Right lobe of liver (tissue), 6 donors: ENCODE measurements around the gene PLA2G4F. TPM values are rescaled to one million over a fixed set of nuclear protein-coding genes. Genes with fewer than 3 reads are reported as not detected.

Experiments
- ATAC-seq, 4 donors: fragments of 200-7000 bp; cut with Tn5 transposase; one replicate each; pipeline ENCODE4 v1.9.1; 2020; ENCODE audit warnings: mild to moderate bottlenecking in 4 of 4, moderate library complexity in 4 of 4
- DNase-seq, 3 donors: peaks; one replicate each; pipeline ENCODE4 v3.0.0-alpha.2; 2020
- H3K27ac ChIP-seq, 3 donors: fragments of 200-600 bp; one replicate each; pipeline ENCODE4 v1.8.0; 2022
- H3K27me3 ChIP-seq, 2 donors: fragments of 200-600 bp; one replicate each; pipeline ENCODE4 v1.8.0; 2022
- H3K36me3 ChIP-seq, 4 donors: fragments of 200-600 bp; sonication (generic) in 1 of 4; one replicate each; pipeline versions ENCODE4 v1.5.1 to v1.8.0; 2017 to 2022; ENCODE audit warnings: control low read depth in 1 of 4
- H3K4me1 ChIP-seq, 4 donors: fragments of 200-600 bp; sonication (generic) in 1 of 4; one replicate each; pipeline versions ENCODE4 v1.5.1 to v1.8.0; 2017 to 2022; ENCODE audit warnings: control low read depth in 1 of 4
- H3K4me3 ChIP-seq, 3 donors: fragments of 200-600 bp; one replicate each; pipeline ENCODE4 v1.8.0; 2022
- H3K9me3 ChIP-seq, 4 donors: fragments of 200-600 bp; sonication (generic) in 1 of 4; one replicate each; pipeline versions ENCODE4 v1.5.1 to v1.8.0; 2017 to 2022; ENCODE audit warnings: control low read depth in 1 of 4
- CTCF ChIP-seq, 4 donors: fragments of 200-600 bp in 3 of 4; fragments of 450-650 bp in 1 of 4; IDR thresholded peaks; one replicate each; pipeline versions ENCODE4 v1.5.1 to v1.8.0; 2016 to 2022; ENCODE audit warnings: antibody characterized with exemption in 4 of 4, mild to moderate bottlenecking in 2 of 4
- POLR2A ChIP-seq: fragments of 450-650 bp; IDR thresholded peaks from one replicate; pipeline ENCODE4 v1.6.1; 2017; ENCODE audit warnings: antibody characterized with exemption, mild to moderate bottlenecking
- WGBS: methylation state at CpG from one replicate; pipeline ENCODE4 v1.1.6; 2018; ENCODE audit warnings: low coverage, low lambda C conversion rate; ENCODE audit not compliant: insufficient coverage; ENCODE audit errors: missing lambda C conversion rate; 5-methylcytosine and 5-hydroxymethylcytosine counted together
- intact Hi-C, 2 donors: fragments of 100-400 bp; cut with DNase I; formaldehyde crosslinking; loops; one replicate each; pipeline versions ENCODE4 v1.11.2 to v1.14.1; 2022
- total RNA-seq, 6 experiments: library from RNA; depleted of rRNA in 2 of 6; stranded (reverse); fragments of >200 nt in 2 of 6; fragmentation: NEBNext Ultra II Directional in 3 of 6; extraction: Animal tissue kit (Norgen Biotek cat#: 25700) in 3 of 6; gene quantifications; one replicate each; pipeline versions ENCODE4 v1.1.0 to v1.2.4, GENCODE V29; 2016 to 2023
- donor health status: DM: no; HTN: yes; CAD: no.
- donor health status: DM: no; HTN: no; CAD: no.
- donor health status: DM: no; HTN: no; CAD: no.
- donor health status: DM: no; HTN: yes; CAD: no.
- donor health status: DM: no; HTN: yes; CAD: no.

The PLA2G4F gene
- total RNA-seq, 6 experiments from 2014 or later, result not detected

DNA sequence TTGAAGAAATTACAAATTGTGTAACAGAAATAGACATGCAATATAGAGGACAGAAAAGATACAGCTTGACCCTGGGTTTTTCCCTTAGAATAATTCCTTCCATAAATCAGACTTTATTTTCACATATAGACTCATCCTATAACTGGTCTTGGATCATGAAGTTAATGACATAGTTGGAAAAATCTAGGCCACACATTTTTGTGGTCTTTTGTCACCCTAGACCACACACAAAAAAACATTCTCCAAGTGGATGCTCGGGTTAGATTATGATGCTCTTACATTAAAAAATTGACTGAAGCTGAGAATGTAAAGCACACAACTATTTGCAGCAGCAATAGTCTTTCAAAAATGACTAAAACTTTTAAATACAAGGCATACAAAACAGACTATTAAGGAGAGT, 54.6 kb downstream of the PLA2G4F start:
- intact Hi-C loops, result no loop called here
- Histone ChIP-seq H3K4me1 (no peaks in the 10 kb centered on the region), H3K27ac (no peak overlapping the region), H3K27me3 (no peaks in the 10 kb centered on the region), H3K36me3 (no peaks in the 10 kb centered on the region), H3K4me3 (no peak overlapping the region), H3K9me3 (no peaks in the 10 kb centered on the region)
- TF ChIP-seq CTCF (IDR thresholded peaks at IDR 0.05) (no peak), POLR2A (no peak)
- ATAC-seq (no peak), DNase-seq (no peak)
- 68% methylated on average over 1 of the region's 1 CpG for WGBS

GRCh38 chr15:42100021-42100800, 56.2 kb downstream of the PLA2G4F start:
- Histone ChIP-seq H3K36me3 (no peaks in the 10 kb centered on the region), H3K27ac (no peak overlapping the region), H3K4me3 (no peak overlapping the region), H3K27me3 (no peaks in the 10 kb centered on the region), H3K9me3 (no peaks in the 10 kb centered on the region), H3K4me1 (no peaks in the 10 kb centered on the region)
- ATAC-seq (peak; percentile 26 to 59 (median 32)), DNase-seq (no peak)
- TF ChIP-seq POLR2A (no peak), CTCF (IDR thresholded peaks at IDR 0.05) (no peak)
- WGBS, result 60% methylated on average over 3 of the region's 8 CpGs
- intact Hi-C loops, result no loop called here

- no peaks in the 10 kb centered on the region for H3K36me3 ChIP-seq
- H3K9me3 ChIP-seq, result no peaks in the 10 kb centered on the region
- no peaks in the 10 kb centered on the region for H3K4me1 ChIP-seq
- WGBS, result 65% methylated on average over 2 of the region's 5 CpGs
- H3K27me3 ChIP-seq, result no peaks in the 10 kb centered on the region
- no peak overlapping the region for H3K4me3 ChIP-seq
- no peak for DNase-seq
- no peak overlapping the region for H3K27ac ChIP-seq
- ATAC-seq, result no peak
- intact Hi-C loops, result no loop called here
- no peak for TF ChIP-seq CTCF (IDR thresholded peaks at IDR 0.05)
- TF ChIP-seq POLR2A, result no peak
Measured at GRCh38 chr15:42097018-42097417, 59.4 kb downstream of the PLA2G4F start.

GRCh38 chr15:42094512-42094963, 61.9 kb downstream of the PLA2G4F start, which contains the start of gene PLA2G4D:
Gene PLA2G4D, minus strand, starts transcription at chr15:42094562. Its CDS starts 103 bp downstream, at chr15:42094459.
- no CpG with 5 or more reads among the region's 6 CpGs for WGBS

More at GRCh38 chr15:42094512-42094963, 61.9 kb downstream of the PLA2G4F start, which contains the start of gene PLA2G4D:
- H3K27ac ChIP-seq, result no peak within 1 kb of the TSS
- no peaks in the 10 kb centered on the region for H3K27me3 ChIP-seq
- H3K36me3 ChIP-seq, result no peaks in the 10 kb centered on the region
- no peak within 1 kb of the TSS for H3K4me3 ChIP-seq
- H3K9me3 ChIP-seq, result no peaks in the 10 kb centered on the region
- no peak for DNase-seq
- TF ChIP-seq POLR2A (no peak), CTCF (IDR thresholded peaks at IDR 0.05) (no peak)
- H3K4me1 ChIP-seq, result no peaks in the 10 kb centered on the region
- intact Hi-C loops, result no loop called here
- peak in 1 of 4 donors; percentile 37 for ATAC-seq
